Right lobe of liver (tissue), 6 donors: Measurements from ENCODE around the gene ZFYVE19. TPM values are rescaled to one million over a fixed set of nuclear protein-coding genes. Genes with fewer than 3 reads are reported as not detected.

ENCODE experiments used
- ATAC-seq, 4 donors: fragments of 200-7000 bp; cut with Tn5 transposase; one replicate each; pipeline ENCODE4 v1.9.1; 2020; ENCODE audit warnings: mild to moderate bottlenecking in 4 of 4, moderate library complexity in 4 of 4
- DNase-seq, 3 donors: peaks; one replicate each; pipeline ENCODE4 v3.0.0-alpha.2; 2020
- H3K27ac ChIP-seq, 3 donors: fragments of 200-600 bp; one replicate each; pipeline ENCODE4 v1.8.0; 2022
- H3K27me3 ChIP-seq, 2 donors: fragments of 200-600 bp; one replicate each; pipeline ENCODE4 v1.8.0; 2022
- H3K36me3 ChIP-seq, 4 donors: fragments of 200-600 bp; sonication (generic) in 1 of 4; one replicate each; pipeline versions ENCODE4 v1.5.1 to v1.8.0; 2017 to 2022; ENCODE audit warnings: control low read depth in 1 of 4
- H3K4me1 ChIP-seq, 4 donors: fragments of 200-600 bp; sonication (generic) in 1 of 4; one replicate each; pipeline versions ENCODE4 v1.5.1 to v1.8.0; 2017 to 2022; ENCODE audit warnings: control low read depth in 1 of 4
- H3K4me3 ChIP-seq, 3 donors: fragments of 200-600 bp; one replicate each; pipeline ENCODE4 v1.8.0; 2022
- H3K9me3 ChIP-seq, 4 donors: fragments of 200-600 bp; sonication (generic) in 1 of 4; one replicate each; pipeline versions ENCODE4 v1.5.1 to v1.8.0; 2017 to 2022; ENCODE audit warnings: control low read depth in 1 of 4
- CTCF ChIP-seq, 4 donors: fragments of 200-600 bp in 3 of 4; fragments of 450-650 bp in 1 of 4; IDR thresholded peaks; one replicate each; pipeline versions ENCODE4 v1.5.1 to v1.8.0; 2016 to 2022; ENCODE audit warnings: antibody characterized with exemption in 4 of 4, mild to moderate bottlenecking in 2 of 4
- POLR2A ChIP-seq: fragments of 450-650 bp; IDR thresholded peaks from one replicate; pipeline ENCODE4 v1.6.1; 2017; ENCODE audit warnings: antibody characterized with exemption, mild to moderate bottlenecking
- WGBS: methylation state at CpG from one replicate; pipeline ENCODE4 v1.1.6; 2018; ENCODE audit warnings: low coverage, low lambda C conversion rate; ENCODE audit not compliant: insufficient coverage; ENCODE audit errors: missing lambda C conversion rate; 5-methylcytosine and 5-hydroxymethylcytosine counted together
- intact Hi-C, 2 donors: fragments of 100-400 bp; cut with DNase I; formaldehyde crosslinking; loops; one replicate each; pipeline versions ENCODE4 v1.11.2 to v1.14.1; 2022
- total RNA-seq, 6 experiments: library from RNA; depleted of rRNA in 2 of 6; stranded (reverse); fragments of >200 nt in 2 of 6; fragmentation: NEBNext Ultra II Directional in 3 of 6; extraction: Animal tissue kit (Norgen Biotek cat#: 25700) in 3 of 6; gene quantifications; one replicate each; pipeline versions ENCODE4 v1.1.0 to v1.2.4, GENCODE V29; 2016 to 2023
- donor health status: DM: no; HTN: yes; CAD: no.
- donor health status: DM: no; HTN: no; CAD: no.
- donor health status: DM: no; HTN: no; CAD: no.
- donor health status: DM: no; HTN: yes; CAD: no.
- donor health status: DM: no; HTN: yes; CAD: no.

Gene ZFYVE19
- total RNA-seq, 6 experiments from 2014 or later = 11.5 to 49.3 (median 19.5) TPM

- Histone ChIP-seq H3K9me3 (no peaks in the 10 kb centered on the region), H3K4me3 (no peak overlapping the region), H3K27me3 (no peaks in the 10 kb centered on the region), H3K27ac (no peak overlapping the region), H3K36me3 (peaks cover 0 to 18% (median under 1%) of the 10 kb centered on the region in 4 donors), H3K4me1 (peaks cover 0 to 16% (median 5%) of the 10 kb centered on the region in 4 donors)
- ATAC-seq (no peak), DNase-seq (peak in 2 of 3 donors; percentile 32 to 60)
- no peak for TF ChIP-seq CTCF (IDR thresholded peaks at IDR 0.05)
- intact Hi-C loops = no loop called here
- 51% methylated on average over 7 of the region's 8 CpGs for whole genome bisulfite sequencing
These were observed 2.1 kb downstream of the ZFYVE19 start for GRCh38 chr15:40808861-40809450.

GRCh38 chr15:40812721-40813425 is 6.0 kb downstream of the ZFYVE19 start:
- Histone ChIP-seq H3K27me3 (no peaks in the 10 kb centered on the region), H3K27ac (no peak overlapping the region), H3K4me3 (no peak overlapping the region), H3K4me1 (peaks cover 0 to 15% (median 3%) of the 10 kb centered on the region in 4 donors), H3K36me3 (peaks cover 0 to 23% (median 2%) of the 10 kb centered on the region in 4 donors), H3K9me3 (no peaks in the 10 kb centered on the region)
- no peak for ATAC-seq
- intact Hi-C loops = no loop called here
- TF ChIP-seq POLR2A (no peak), CTCF (IDR thresholded peaks at IDR 0.05) (no peak)
- no peak for DNase-seq
- no CpG with 5 or more reads among the region's 12 CpGs for WGBS

- peaks cover 0 to 23% (median 2%) of the 10 kb centered on the region in 4 donors for H3K36me3 ChIP-seq
- no peaks in the 10 kb centered on the region for H3K27me3 ChIP-seq
- intact Hi-C loops = no loop called here
- H3K4me1 ChIP-seq = no peaks in the 10 kb centered on the region
- ATAC-seq = peak; percentile 27 to 40 (median 30)
- H3K9me3 ChIP-seq = no peaks in the 10 kb centered on the region
- no peak overlapping the region for H3K4me3 ChIP-seq
- TF ChIP-seq POLR2A (no peak), CTCF (IDR thresholded peaks at IDR 0.05) (no peak)
- whole genome bisulfite sequencing = 89% methylated on average over 4 of the region's 4 CpGs
- no peak for DNase-seq
- no peak overlapping the region for H3K27ac ChIP-seq
These were observed 8.3 kb downstream of the ZFYVE19 start for GRCh38 chr15:40815042-40815698.

- no peak for TF ChIP-seq CTCF (IDR thresholded peaks at IDR 0.05)
- TF ChIP-seq POLR2A = no peak
- 54% methylated on average over 7 of the region's 7 CpGs for WGBS
- ATAC-seq (no peak), DNase-seq (no peak)
- Histone ChIP-seq H3K9me3 (no peaks in the 10 kb centered on the region), H3K4me3 (no peak overlapping the region), H3K27ac (no peak overlapping the region), H3K36me3 (peaks cover 0 to 3% (median under 1%) of the 10 kb centered on the region in 4 donors), H3K4me1 (no peaks in the 10 kb centered on the region), H3K27me3 (no peaks in the 10 kb centered on the region)
- intact Hi-C loops = no loop called here
These were observed 12.2 kb downstream of the ZFYVE19 start for GRCh38 chr15:40819048-40819447.
